Retinal pigment epithelial cell (primary cell): ENCODE results near the gene LMNTD2.

ENCODE experiments used
- DNase-seq: peaks from one replicate; pipeline ENCODE4 v3.0.0-alpha.2; 2010; ENCODE audit warnings: low read depth
- H3K4me3 ChIP-seq: 2 replicates; pipeline ENCODE4 v1.5.1; 2011; ENCODE audit warnings: mild to moderate bottlenecking, low read length, control low read depth, moderate library complexity
- TF ChIP-seq, protein P1 (sequence below): conservative IDR thresholded peaks from 2 replicates; pipeline ENCODE4 v1.5.1; 2011; ENCODE audit warnings: low read depth, low read length, control low read depth, inconsistent platforms

Gene LMNTD2

DNA sequence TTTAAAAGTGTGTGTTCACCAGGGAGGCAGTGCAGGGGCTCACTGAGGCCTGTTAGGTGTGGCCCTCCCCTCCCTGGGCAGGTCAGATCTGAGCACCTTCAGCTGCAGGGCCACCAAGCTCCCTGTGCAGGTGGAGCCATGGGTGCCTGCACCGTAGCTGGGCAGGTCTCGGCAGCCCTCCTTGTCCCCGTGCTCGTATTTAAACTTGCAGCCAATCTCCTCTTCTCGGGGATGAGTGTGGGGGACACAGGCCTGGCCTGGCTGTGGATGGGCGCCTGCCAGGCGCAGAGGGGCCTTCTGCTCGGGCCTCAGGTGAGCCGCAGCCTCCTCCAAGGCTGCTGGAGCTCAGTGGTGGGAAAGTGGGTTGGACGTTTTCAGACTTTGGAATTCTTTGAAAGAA is 34.9 kb upstream of the LMNTD2 start:
- no peak for DNase-seq
- H3K4me3 ChIP-seq, result no peak overlapping the region
- TF ChIP-seq, protein P1, sequence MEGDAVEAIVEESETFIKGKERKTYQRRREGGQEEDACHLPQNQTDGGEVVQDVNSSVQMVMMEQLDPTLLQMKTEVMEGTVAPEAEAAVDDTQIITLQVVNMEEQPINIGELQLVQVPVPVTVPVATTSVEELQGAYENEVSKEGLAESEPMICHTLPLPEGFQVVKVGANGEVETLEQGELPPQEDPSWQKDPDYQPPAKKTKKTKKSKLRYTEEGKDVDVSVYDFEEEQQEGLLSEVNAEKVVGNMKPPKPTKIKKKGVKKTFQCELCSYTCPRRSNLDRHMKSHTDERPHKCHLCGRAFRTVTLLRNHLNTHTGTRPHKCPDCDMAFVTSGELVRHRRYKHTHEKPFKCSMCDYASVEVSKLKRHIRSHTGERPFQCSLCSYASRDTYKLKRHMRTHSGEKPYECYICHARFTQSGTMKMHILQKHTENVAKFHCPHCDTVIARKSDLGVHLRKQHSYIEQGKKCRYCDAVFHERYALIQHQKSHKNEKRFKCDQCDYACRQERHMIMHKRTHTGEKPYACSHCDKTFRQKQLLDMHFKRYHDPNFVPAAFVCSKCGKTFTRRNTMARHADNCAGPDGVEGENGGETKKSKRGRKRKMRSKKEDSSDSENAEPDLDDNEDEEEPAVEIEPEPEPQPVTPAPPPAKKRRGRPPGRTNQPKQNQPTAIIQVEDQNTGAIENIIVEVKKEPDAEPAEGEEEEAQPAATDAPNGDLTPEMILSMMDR, result no peak

GRCh38 chr11:593347-593746 is 32.8 kb upstream of the LMNTD2 start:
- H3K4me3 ChIP-seq, result no peak overlapping the region
- DNase-seq, result no peak
- TF ChIP-seq, protein P1, result no peak

GRCh38 chr11:592918-593317 is 32.4 kb upstream of the LMNTD2 start:
- TF ChIP-seq, protein P1, result no peak
- H3K4me3 ChIP-seq, result no peak overlapping the region
- no peak for DNase-seq

DNA sequence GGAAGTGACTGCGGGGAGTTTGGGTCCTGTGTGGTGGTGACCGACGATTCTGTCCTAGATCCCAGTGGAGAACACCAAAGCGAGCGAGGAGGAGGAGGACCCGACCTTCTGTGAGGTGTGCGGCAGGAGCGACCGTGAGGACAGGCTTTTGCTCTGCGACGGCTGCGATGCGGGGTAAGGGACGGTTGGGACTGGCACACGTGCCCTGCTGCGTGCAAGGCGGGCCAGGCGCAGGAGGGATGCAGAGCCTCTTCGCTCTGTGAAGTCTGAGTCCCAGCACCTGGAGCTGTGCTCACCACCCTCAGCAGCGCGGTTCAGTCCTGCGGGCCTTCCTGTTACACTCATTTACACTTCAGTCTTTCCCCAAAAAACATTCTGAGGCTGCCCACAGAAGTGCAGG is 32.0 kb upstream of the LMNTD2 start:
- TF ChIP-seq, protein P1, result no peak
- no peak for DNase-seq
- no peak overlapping the region for H3K4me3 ChIP-seq

GRCh38 chr11:590997-591396 is 30.5 kb upstream of the LMNTD2 start:
- TF ChIP-seq, protein P1, result no peak
- DNase-seq, result no peak
- no peak overlapping the region for H3K4me3 ChIP-seq

- TF ChIP-seq, protein P1, result no peak
- DNase-seq, result no peak
- no peak overlapping the region for H3K4me3 ChIP-seq
These were observed 29.3 kb upstream of the LMNTD2 start for GRCh38 chr11:589798-590197.

GRCh38 chr11:587978-588380 is 27.4 kb upstream of the LMNTD2 start:
- TF ChIP-seq, protein P1, result no peak
- H3K4me3 ChIP-seq, result no peak overlapping the region
- peak; percentile 90 for DNase-seq
